DLD1 (cell line): Measurements from ENCODE around the gene SLC5A6.
"Not testable (repeated sequence)": the region's sequence is repeated elsewhere in the genome, so short reads cannot be mapped to it uniquely, and the experiment has no call there.

Source experiments
- in situ Hi-C: cut with HindIII; loops from 2 replicates; pipeline ENCODE4 v1.10.0; 2017; ENCODE audit warnings: low sequenced_read_pairs

SLC5A6 gene

DNA sequence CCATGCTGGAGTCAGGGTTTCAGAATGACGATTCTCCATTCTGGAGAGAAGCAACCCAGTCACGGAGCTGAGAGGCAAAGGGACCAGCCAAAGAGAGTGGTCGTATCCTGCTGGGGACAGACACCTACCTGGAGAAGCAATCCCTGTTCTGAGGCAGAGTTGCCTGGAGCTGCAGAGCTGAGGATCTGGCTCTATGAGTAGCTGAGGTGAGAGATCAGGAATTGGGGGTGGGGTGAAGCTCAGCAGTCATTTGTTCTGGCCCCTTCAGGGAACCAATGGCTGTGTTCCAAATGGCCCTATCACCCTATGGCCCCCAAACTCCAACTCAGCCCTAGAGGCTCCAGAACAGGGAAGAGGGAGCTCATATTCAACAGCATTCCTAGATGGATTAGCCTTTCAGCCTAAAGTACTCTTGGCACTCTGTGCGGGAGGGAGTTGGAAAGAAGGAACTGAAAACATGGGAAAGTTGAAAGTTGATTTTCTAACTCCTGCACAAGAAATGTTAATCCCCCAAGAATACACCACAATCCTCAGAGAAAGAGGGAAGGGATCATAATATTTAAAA, 3.5 kb downstream of the SLC5A6 start:
- in situ Hi-C loops = no loop called here

DNA sequence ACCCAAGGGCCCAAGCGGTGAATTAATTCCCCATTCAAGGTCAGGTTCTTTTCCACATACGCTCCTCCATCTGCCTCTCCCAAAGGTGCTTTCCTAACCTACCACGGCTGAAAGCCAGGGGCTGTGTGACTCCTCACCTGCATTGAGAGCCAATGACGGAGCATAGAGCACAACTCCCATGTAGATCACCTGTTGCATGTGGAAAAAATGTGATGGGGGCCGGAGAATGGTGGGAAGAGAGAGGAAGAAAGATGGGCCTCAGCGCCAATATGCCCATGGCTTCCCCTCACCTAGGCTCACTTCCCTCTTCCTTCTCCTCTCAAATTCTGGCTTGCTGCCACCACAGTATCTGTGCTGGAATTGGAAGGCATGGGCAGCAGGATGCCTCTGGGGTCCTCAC, 5.7 kb downstream of the SLC5A6 start:
- in situ Hi-C loops = no loop called here

DNA sequence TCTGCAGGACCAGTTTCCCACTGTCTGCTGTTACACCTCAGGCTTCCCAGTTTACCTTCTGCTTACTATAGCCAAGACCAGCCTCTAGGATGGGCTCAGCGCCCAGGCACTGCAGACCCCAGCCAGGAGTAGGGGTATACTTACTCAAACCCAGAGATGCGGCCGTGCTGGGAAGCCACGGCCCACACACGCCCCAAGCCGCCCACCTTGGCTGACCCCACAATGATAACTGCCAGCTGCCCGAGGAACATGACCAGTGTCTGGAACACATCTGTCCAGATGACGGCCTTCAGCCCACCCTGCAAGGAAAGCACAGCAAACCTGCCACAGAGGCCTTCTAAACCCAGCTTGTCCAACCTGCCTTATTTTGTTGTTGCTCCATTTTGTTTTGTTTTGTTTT, 6.9 kb downstream of the SLC5A6 start:
- in situ Hi-C loops = no loop called here

DNA sequence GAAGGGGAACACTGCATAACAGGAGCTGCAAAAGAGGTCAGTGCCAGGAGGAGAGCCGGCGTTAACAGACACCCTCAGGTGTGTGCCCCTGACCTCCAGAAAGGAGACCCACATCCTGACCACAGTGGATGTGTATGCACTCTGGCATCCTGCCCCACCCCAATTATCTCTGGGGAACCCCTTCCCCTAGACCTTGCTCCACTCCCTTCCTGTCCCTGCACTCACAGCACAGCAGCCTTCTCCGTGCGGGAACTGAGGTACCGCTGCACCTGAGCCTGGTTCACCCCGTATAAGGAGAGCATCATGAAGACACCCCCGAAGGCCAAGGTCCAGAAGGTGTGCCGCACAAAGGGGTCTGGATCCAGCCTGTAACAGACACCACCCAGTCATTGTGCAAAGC, 7.5 kb downstream of the SLC5A6 start:
- in situ Hi-C loops = no loop called here

DNA sequence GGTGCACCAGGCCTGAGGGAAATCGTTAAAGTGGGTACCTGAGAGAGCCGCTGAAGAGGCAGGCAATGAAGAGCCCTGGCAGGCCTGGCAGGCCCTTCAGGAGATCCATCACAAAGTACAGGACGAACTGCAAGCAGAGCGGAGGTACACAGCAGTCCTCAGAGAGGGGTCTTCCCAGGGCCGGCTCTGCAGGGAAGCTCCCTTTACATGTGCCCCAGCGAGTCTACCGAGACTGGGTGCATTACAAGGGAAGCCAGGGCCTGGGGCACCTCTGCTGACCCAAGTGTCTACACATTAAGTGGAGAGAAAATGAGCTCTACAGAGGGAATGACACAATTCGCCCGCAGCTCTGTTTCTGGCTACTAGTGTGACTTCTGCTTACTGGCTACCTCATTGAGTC, 8.3 kb downstream of the SLC5A6 start:
- in situ Hi-C loops = no loop called here

DNA sequence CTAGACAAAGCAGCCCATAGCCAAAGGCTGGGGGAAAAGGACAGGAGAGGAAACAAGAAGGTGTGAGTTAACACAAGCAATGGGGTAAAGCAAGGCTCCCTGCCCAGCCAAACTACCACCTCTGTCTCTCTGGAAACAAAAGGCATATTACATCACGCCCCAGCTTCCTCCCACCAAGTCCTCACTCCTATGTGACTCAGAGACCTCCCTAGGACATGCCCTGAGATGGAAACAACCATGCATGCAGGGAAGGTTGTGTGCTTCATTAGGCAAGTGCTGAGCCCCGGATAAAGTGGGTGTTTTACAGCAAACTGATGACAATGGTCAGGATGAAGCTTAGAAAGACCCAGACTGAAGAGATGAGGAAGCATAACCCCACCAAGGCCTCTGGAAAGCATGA, 9.2 kb downstream of the SLC5A6 start:
- in situ Hi-C loops = no loop called here

DNA sequence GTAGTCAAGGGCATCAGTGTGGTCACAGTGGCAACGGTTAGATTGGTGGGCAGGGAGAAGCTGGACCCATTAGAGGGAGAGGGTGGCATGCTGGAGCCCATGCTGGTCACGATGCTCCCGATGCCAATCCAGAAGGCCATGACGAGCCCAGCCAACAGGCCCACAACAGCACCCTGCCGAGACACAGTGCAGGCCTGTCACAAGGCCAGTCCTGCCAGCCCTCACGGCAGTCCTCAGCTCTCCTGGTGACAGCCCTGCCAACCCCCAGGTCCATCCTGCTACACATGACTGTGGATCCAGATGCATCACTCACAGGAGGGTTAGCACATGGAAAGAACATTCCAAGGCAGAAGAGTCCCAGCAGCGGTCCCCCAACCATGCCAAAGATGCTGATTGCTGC, 10.4 kb downstream of the SLC5A6 start:
- in situ Hi-C loops = no loop called here

DNA sequence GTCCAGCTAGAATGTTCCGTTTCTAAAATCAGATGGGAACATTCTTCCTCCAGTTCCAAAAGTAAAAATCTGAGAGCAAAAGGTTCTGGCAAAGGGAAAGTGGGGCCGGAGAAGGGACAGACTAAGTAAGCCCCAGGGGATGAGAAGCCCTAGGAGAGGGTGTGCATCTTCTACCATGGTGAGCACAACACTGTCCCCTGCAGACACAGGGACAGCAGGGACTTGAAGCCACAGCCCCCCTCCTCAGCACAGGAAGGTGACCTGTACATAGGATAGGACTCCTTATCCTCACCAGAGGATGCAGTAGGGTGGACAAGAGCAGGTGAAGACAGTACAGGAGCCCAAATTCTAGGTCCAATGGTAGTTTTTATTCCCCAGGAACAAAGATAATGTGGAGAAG, 12.8 kb downstream of the SLC5A6 start:
- in situ Hi-C loops = no loop called here

DNA sequence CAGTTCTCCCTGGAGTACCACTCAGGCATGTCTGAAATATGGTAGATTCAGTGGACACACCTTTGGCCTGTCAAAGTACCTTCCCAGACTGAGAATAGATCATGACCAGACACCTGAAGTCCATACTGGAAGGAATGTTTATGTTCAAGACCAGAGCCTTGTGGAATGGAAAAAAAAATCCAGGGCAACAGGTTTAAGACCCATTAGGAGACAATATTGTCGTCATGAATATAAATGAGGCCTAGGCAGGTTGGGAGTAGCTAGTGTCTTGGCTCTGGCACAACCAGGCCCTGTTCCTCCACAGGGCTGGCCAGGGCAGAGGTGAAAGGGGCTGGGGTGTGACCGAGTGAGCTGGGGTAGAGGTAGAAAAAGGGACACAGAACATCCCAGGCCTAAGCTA, 13.4 kb downstream of the SLC5A6 start:
- in situ Hi-C loops = no loop called here

DNA sequence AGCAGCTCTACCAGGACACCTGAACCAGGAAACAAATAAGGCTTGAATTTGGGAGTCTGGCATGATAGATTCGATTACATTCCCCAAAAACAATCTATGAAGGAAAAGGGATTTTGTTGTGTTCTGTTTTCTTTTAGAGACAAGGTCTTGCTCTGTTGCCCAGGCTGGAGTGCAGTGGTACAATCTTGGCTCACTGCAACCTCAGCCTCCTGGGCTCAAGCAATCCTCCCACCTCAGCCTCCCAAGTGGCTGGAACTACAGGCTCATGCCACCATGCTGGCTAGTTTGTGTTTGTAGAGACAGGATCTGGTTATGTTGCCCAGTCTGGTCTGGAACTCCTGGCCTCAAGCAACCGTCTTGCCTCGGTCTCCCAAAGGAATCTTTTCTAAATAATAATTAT, 14.0 kb downstream of the SLC5A6 start:
- in situ Hi-C loops = not testable (repeated sequence)

DNA sequence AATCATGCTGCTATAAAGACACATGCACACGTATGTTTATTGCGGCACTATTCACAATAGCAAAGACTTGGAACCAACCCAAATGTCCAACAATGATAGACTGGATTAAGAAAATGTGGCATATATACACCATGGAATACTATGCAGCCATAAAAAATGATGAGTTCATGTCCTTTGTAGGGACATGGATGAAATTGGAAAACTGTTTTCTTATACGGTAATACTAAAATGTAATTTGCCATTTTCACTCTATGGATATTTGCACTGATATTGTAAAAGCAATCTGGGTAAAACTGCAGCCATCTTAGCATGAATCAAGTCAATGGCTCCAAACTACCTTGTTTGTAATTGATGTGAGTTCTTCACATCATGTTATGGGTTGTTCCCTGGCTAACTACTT, 16.3 kb downstream of the SLC5A6 start:
- in situ Hi-C loops = not testable (repeated sequence)

DNA sequence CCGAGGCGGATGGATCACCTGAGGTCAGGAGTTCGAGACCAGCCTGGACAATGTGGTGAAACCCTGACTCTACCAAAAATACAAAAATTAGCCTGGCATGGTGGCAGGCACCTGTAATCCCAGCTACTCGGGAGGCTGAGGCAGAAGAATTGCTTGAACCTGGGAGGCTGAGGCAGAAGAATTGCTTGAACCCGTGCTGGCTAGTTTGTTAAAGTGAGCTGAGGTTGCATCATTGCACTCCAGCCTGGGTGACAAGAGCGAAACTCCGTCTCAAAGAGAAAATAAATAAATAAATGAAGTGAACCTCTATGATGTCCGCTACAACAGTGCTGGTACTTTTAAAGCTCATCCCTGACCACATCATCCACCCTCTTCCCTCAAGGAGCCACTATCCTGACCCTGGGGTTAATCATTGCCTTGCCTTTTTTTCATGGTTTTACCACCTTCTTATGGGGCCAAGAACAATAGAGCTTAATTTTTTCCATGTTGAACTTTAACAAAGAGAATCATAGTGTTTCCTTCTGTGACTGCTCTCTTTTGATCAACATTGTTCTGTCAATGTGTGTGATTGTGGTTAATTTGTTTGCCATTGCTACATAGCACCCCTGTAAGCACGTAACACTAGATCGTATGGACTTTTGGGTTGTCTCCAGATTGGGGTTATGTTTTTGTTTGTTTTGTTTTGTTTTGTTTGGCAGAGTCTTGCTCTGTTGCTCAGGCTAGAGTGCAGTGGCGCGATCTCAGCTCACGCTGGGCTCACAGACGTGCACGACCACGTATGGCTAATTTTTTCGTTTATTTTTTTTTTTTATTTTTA, 17.3 kb downstream of the SLC5A6 start:
- in situ Hi-C loops = no loop called here

DNA sequence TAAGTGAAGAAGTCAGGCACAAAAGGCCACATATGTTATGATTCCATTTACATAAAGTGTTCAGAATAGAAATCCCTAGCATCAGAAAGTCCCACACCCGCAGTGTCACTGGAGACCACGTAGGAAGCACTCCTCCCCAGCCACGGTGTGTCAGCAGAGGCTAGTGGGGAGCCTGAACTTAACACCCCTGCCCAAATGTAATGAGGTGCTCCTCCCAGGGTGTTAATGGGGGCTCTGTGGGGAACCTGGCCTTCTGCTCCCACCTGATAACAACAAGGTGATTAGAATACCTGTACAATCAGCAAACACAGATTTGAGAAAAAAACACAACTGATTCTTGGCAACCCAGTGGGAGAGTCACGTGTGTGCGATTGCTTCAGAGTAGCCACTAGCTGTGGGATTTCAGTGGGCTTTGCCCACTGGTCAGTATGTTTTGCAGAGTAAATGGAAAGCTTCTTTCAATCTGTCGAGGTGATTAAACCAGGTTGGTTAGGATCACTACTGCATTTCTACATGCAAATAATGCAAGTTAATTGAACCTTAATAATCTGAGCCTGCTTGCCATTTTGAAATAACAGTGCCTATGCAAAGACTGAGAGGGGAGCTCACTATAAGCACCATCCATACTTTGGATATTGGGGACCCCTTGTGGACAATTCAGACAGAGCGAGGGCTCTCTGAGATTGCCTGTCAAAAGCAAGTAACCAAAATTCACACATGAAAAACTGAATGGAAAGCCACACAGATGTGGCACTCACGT, 20.8 kb downstream of the SLC5A6 start:
- in situ Hi-C loops = no loop called here

DNA sequence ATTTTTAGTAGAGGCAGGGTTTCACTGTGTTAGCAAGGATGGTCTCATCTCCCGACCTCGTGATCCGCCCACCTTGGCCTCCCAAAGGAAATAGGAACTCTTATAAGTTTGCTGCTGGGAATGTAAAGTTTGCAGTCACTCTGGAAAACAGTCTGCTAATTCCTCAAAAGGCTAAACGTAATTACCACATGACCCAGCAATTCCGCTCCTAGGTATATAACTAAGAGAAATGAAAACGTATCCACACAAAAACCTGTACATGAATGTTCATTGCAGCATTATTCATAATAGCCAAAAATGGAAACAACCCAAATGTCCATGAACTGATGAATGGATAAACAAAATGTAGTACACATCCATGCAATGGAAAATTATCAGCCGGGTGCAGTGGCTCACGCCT, 22.1 kb downstream of the SLC5A6 start:
- in situ Hi-C loops = no loop called here

DNA sequence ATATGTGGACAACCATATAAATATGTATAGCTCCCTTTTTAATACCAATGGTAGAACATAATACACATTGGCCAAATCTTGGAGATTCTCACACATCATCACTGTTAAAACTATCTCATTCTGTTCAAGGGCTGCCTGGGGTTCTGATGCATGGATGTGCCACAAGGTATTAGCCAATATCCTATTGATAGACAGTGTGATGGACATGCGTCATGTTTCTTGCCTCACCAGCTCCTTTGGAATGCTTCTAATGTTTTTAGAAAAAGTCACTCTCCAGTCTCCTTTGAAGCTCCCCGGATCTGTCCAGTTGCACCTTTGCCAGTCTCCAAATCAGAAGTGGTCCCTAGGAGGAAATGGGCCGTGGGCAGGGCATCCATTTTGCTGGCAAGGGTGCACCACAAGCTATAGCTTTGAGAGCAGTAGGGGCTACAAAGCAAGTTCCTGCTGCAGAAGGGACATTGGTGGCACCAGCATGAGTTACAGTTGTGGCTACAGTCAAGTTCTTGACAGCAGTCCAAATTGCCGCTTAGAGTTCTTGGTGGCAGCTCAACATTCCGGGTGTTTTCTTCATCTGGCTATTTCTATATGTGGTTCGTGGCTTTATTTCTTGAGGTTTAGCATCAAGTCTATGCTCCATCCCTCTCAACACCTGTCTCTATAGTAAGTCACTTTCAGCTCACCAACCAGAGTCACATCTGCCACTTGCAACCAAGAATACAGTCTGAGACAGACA, 25.3 kb downstream of the SLC5A6 start:
- in situ Hi-C loops = no loop called here

DNA sequence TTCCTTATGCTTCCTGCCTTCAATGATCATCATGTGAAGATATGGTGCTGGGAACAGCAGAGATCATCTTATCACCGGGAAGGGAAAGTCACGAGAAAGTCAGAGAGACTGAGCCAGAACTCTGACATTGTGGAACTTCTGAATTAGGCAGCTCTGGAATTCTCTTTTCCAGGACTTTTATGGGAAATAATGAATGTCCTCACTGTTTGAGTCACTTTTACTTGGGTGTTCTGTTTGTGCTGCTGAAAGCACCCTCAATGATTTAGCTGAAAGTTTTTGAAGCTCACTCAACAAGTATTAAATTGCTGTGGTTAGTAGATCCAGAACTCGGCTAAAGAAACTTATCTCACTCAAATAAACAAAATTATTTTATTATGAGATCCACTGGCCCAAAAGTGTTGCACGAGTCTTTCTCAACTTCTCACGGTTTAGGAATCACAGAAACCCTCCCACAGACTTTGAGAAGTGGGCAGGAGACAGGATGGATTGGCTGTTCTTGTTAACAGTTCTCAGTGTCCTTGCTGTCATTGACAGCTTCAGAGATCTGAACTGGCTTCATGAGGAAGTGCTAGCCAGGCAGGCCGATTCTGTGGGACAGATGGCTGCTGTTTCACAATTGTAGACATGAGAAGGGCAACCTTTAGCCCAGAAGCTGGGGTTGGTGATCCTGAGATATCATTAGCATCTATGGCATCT, 26.6 kb downstream of the SLC5A6 start:
- in situ Hi-C loops = no loop called here

DNA sequence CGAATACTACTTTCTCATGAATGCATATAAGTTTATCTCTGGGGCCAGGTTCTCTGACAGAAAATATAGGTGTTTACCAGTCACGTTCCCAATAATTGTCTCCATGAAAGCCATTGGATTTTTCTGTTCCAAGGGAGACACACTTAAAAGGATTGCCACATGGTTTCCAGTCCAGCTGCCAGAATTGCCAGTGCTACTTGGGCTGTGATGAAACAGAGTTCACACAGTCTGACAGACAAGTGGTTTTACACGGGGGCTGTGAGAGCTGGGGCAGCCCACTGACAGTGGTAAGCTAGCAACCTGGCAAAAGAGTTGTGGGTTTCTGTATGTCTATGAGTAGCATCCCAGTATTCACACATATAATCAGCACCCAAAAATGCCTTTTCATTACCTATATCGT, 28.0 kb downstream of the SLC5A6 start:
- in situ Hi-C loops = no loop called here

DNA sequence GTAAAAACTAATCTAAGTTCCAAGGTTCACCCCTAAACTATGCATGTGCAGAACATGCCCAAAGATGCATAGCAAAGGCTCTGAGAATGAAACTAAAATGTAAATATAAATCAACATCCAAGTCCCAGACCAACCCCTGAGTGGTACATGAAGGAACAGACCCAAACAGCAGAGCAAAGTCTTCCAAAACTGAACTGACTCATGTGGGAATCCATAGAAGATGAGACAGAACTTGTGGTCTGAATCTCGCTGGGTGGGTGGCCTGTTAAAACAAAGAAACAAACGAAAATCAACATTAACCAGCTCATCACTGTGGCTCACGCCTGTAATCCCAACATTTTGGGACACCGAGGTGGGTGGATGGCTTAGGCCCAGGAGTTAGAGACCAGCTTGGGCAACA, 29.7 kb downstream of the SLC5A6 start:
- in situ Hi-C loops = no loop called here

DNA sequence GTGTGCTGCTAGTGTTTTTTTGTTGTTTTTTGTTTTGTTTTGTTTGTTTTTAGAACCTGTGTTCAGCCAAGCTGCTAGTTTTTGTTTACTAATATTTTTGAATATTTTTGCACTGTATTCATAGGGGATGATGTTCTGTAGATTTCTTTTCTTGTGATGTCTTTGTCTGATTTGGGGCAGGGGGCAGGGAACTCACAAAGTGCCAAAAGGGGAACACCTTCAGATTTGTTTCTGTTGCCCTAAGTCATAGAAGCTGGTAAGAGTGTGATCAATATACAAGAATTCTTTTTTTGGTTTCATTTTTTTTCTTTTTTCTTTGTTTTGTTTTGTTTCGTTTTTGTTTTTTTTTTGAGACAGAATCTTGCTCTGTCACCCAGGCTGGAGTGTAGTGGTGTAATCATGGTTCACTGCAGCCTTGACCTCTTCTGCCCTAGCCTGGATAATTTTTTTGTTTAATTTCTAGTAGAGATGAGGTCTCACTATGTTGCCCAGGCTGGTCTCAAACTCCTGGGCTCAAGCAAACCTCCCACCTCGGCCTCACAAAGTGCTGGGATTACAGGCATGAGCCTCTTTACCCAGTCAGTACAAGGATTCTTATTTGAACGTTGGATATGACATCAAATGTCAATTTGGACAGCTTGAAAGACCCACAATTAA, 32.6 kb downstream of the SLC5A6 start:
- in situ Hi-C loops = no loop called here

DNA sequence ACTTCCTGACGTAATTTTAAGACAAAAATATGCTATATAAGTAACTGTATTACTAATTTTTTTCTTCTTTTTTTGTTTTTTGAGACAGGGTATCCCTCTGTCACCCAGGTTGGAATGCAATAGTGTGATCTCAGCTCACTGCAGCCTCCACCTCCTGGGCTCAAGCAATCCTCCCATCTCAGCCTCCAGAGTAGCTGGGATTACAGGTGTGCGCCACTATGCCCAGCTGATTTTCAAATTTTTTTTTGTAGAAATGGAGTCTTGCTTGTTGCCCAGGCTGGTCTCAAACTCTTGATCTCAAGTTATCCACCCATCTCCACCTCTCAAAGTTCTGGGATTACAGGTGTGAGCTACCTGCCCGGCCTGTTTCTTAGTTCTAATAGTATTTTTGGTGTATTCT, 33.6 kb downstream of the SLC5A6 start:
- in situ Hi-C loops = no loop called here
